OCI-LY7 (cell line): ENCODE data around the gene ROBO1. TPM values are rescaled to one million over a fixed set of nuclear protein-coding genes. Genes with fewer than 3 reads are reported as not detected.

ENCODE experiments used
- BruUV-seq: library from RNA; stranded (reverse); fragments of 400-500 nt; replicated peaks from 2 replicates; lab custom pipeline; 2021; lab: Mats Ljungman, UMichigan
- CTCF ChIA-PET: fragments of 300-600 bp; sonication (Branson Sonifier 250); formaldehyde crosslinking; loops from one replicate; lab custom pipeline; 2022; ENCODE audit warnings: antibody characterized with exemption; ENCODE audit not compliant: unreplicated experiment; lab: Charles Lee
- POLR2A ChIA-PET: fragments of 300-600 bp; sonication (Branson Sonifier 250); formaldehyde crosslinking; loops from one replicate; lab custom pipeline; 2022; ENCODE audit warnings: antibody characterized with exemption; lab: Charles Lee
- DNase-seq: peaks from one replicate; pipeline ENCODE4 v3.0.0-alpha.2; 2015; ENCODE audit warnings: low spot score
- H2AFZ ChIP-seq: fragments of 200-600 bp; sonication (generic), shearing (Covaris generic); 2 replicates; pipeline ENCODE4 v1.6.1; 2014; ENCODE audit warnings: mild to moderate bottlenecking, antibody characterized with exemption, low read length, moderate library complexity
- H3K27ac ChIP-seq: fragments of 200-600 bp; sonication (generic); 2 replicates; pipeline ENCODE4 v1.5.1; 2014; ENCODE audit warnings: mixed run types, low read depth, mild to moderate bottlenecking, moderate library complexity, low read length, inconsistent platforms; ENCODE audit not compliant: poor library complexity, severe bottlenecking
- H3K36me3 ChIP-seq: fragments of 200-600 bp; sonication (generic); 2 replicates; pipeline ENCODE4 v1.6.1; 2014; ENCODE audit warnings: mild to moderate bottlenecking, antibody characterized with exemption, low read length, moderate library complexity, mixed read lengths; ENCODE audit not compliant: insufficient read depth
- H3K4me1 ChIP-seq: fragments of 200-600 bp; sonication (generic); 2 replicates; pipeline ENCODE4 v1.5.1; 2014; ENCODE audit warnings: mild to moderate bottlenecking, low read length; ENCODE audit not compliant: insufficient read depth, poor library complexity, severe bottlenecking
- H3K4me2 ChIP-seq: fragments of 200-600 bp; sonication (generic); 2 replicates; pipeline ENCODE4 v1.6.1; 2014; ENCODE audit warnings: mild to moderate bottlenecking, low read length
- H3K4me3 ChIP-seq: fragments of 200-600 bp; sonication (generic); 2 replicates; pipeline ENCODE4 v1.5.1; 2014; ENCODE audit warnings: mild to moderate bottlenecking, low read depth, low read length; ENCODE audit not compliant: poor library complexity, severe bottlenecking
- H3K79me2 ChIP-seq: fragments of 200-600 bp; sonication (generic); 2 replicates; pipeline ENCODE4 v1.6.1; 2016; ENCODE audit warnings: low read depth, mild to moderate bottlenecking, low read length, moderate library complexity, mixed read lengths; ENCODE audit not compliant: insufficient read depth
- H3K9me2 ChIP-seq: fragments of 200-600 bp; sonication (generic); 2 replicates; pipeline ENCODE4 v1.6.1; 2016; ENCODE audit warnings: mild to moderate bottlenecking, low read length, mixed read lengths; ENCODE audit not compliant: insufficient read depth
- H3K9me3 ChIP-seq: fragments of 200-600 bp; sonication (generic); 2 replicates; pipeline ENCODE4 v1.6.1; 2014; ENCODE audit warnings: mild to moderate bottlenecking, mixed run types, low read length, mixed read lengths
- H4K20me1 ChIP-seq: fragments of 200-600 bp; sonication (generic); 2 replicates; pipeline ENCODE4 v1.6.1; 2014; ENCODE audit warnings: mild to moderate bottlenecking, antibody characterized with exemption, low read length, moderate library complexity, mixed read lengths; ENCODE audit not compliant: insufficient read depth
- EZH2phosphoT487 ChIP-seq: fragments of 200-600 bp; sonication (generic); IDR thresholded peaks from 2 replicates; pipeline ENCODE4 v1.6.1; 2018; ENCODE audit warnings: low read depth, borderline replicate concordance, mild to moderate bottlenecking, mixed run types, antibody characterized with exemption, low read length, moderate library complexity, mixed read lengths
- intact Hi-C: fragments of 100-400 bp; cut with micrococcal nuclease; formaldehyde crosslinking; loops from one replicate; pipeline ENCODE4 v1.10.0; 2022; ENCODE audit not compliant: unreplicated experiment
- total RNA-seq, 2 experiments: library from RNA; depleted of rRNA in 1 of 2; stranded (reverse); fragments of >200 nt in 1 of 2; shearing (Covaris generic) in 1 of 2; gene quantifications; 2 replicates each; pipeline ENCODE4 v1.2.3, GENCODE V29; 2014 to 2022
- TF ChIP-seq, protein P1 (sequence below): fragments of 200-600 bp; sonication (generic); conservative IDR thresholded peaks from 2 replicates; pipeline ENCODE4 v1.5.1; 2014; ENCODE audit warnings: mild to moderate bottlenecking, antibody characterized with exemption, low read length, moderate library complexity, mixed read lengths

Gene ROBO1
- total RNA-seq, 2 experiments from 2014 or later, result not detected

- no peak overlapping the region for H3K4me3 ChIP-seq
- H3K27ac ChIP-seq, result no peak overlapping the region
- H2AFZ ChIP-seq, result no peak overlapping the region
- intact Hi-C loops, result no loop called here
- no peaks in the 10 kb centered on the region for H3K9me2 ChIP-seq
- BruUV-seq, result no TSS peak
- H4K20me1 ChIP-seq, result no peaks in the 10 kb centered on the region
- H3K36me3 ChIP-seq, result no peaks in the 10 kb centered on the region
- DNase-seq, result no peak
- H3K79me2 ChIP-seq, result no peaks in the 10 kb centered on the region
- H3K9me3 ChIP-seq, result 0 out of 2 replicates have a peak, but pooled peaks cover 4% of the 10 kb centered on the region
- no peaks in the 10 kb centered on the region for H3K4me1 ChIP-seq
- POLR2A ChIA-PET, result no interaction called here
- no peak overlapping the region for H3K4me2 ChIP-seq
- CTCF ChIA-PET, result no interaction called here
- no peak for TF ChIP-seq EZH2phosphoT487
- TF ChIP-seq, protein P1, sequence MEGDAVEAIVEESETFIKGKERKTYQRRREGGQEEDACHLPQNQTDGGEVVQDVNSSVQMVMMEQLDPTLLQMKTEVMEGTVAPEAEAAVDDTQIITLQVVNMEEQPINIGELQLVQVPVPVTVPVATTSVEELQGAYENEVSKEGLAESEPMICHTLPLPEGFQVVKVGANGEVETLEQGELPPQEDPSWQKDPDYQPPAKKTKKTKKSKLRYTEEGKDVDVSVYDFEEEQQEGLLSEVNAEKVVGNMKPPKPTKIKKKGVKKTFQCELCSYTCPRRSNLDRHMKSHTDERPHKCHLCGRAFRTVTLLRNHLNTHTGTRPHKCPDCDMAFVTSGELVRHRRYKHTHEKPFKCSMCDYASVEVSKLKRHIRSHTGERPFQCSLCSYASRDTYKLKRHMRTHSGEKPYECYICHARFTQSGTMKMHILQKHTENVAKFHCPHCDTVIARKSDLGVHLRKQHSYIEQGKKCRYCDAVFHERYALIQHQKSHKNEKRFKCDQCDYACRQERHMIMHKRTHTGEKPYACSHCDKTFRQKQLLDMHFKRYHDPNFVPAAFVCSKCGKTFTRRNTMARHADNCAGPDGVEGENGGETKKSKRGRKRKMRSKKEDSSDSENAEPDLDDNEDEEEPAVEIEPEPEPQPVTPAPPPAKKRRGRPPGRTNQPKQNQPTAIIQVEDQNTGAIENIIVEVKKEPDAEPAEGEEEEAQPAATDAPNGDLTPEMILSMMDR, result no peak
Observed at GRCh38 chr3:79769229-79769628, 1.4 kb upstream of the ROBO1 start.

DNA sequence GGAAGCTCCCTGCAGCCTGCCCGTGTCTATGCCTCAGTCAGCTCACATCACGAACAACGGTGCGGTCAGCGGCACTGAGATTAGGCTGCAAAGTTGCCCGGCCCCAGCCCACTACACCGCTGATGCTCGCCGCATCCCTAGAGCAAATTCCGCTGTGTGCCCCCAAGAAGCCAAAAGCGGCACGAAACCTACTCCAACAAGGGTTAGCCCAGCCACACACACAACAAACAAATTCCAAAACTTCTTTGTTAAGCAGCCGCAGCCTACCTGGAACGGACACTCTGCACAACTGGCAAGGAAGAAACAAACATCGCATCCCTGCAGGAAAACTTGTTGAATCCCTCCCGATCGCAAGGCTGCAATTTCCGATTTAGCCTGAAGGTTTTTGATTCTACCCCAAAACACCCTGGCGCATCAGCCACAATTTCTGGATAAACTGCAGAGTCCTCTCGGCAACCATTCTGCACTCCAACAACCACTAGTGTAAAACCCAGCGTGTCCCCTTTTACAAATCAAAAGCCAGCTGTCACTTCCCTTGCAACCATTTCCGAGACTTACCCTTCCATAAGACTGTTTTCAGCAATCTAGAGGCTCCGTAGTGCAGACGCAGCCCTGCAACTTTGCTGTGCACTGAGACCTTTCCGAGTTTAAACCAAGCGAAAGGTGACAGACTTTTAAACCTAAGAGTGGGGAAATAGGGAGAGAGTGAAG is 449 bp downstream of the ROBO1 start:
- H4K20me1 ChIP-seq, result no peaks in the 10 kb centered on the region
- H3K79me2 ChIP-seq, result no peaks in the 10 kb centered on the region
- no peak for DNase-seq
- no peak overlapping the region for H3K27ac ChIP-seq
- intact Hi-C loops, result no loop called here
- ChIA-PET CTCF (no interaction called here), POLR2A (no interaction called here)
- no peaks in the 10 kb centered on the region for H3K4me1 ChIP-seq
- H3K4me2 ChIP-seq, result no peak overlapping the region
- TF ChIP-seq, protein P1, result no peak
- TF ChIP-seq EZH2phosphoT487, result no peak
- 0 out of 2 replicates have a peak, but pooled peaks cover 4% of the 10 kb centered on the region for H3K9me3 ChIP-seq
- H2AFZ ChIP-seq, result no peak overlapping the region
- no TSS peak for BruUV-seq
- no peaks in the 10 kb centered on the region for H3K36me3 ChIP-seq
- H3K4me3 ChIP-seq, result no peak overlapping the region
- H3K9me2 ChIP-seq, result no peaks in the 10 kb centered on the region
